Fibroblast of peridontal ligament (primary cell): Measurements from ENCODE around the gene FOXR1.

Source experiments
- DNase-seq: peaks from one replicate; pipeline ENCODE4 v3.0.0-alpha.2; 2010; ENCODE audit errors: extremely low read depth

FOXR1 gene

DNA sequence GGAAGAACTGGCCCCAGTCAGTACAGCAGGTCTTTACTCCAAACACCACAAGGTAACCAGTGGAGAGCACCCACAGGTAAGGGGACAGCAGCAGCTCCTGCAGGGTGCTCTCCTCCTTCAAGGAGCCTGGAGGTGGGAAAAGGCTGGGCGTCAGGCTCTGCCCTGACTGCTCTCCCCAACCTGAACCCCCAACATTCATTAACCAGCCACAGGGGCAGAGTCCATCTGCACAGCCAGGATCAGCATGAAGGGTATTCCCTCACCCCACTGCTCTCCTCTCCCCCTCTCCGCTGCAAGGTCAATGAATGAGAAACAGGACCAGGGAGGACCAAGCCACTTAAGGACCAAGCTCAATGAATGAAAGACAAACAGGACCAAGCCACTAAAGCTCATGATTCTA lies 55.4 kb downstream of the FOXR1 start:
- no peak for DNase-seq

DNA sequence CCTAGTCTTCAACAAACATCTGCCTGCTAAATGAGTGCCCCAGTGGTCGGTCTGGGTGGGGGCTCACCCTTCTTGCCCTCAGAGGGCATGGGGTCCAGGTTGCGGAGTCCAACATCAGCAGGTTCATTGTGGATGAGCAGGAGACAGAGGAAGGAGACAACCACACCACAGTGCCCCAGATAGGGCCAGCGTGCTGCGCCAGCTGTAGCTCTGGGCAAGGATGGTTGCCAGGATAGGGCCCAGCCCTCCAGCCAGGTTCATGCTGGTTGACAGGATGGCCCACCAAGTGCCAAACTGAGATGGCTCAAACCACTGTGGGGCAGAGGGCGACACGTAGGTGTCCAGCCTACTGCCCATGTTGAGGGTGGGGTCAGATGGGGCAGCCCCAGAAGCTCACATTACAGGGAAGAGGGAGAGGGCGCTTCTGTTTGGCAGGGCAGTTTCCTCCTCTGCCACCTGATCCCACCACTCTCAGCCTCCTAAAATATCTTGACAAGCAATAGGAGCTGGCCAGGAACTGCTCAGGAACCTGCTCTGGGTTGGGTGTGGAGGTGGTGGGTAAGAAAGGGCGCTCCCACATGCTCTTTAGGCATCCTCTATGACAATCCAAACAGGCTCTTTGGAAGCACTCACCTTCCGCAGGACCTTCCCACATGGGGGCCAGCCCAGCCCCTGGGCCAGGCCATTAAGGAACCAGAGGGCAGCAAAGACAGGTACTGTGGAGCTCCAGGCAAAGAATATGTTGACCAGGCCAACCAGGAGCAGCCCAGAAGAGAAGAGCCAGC lies 56.2 kb downstream of the FOXR1 start:
- no peak for DNase-seq

DNA sequence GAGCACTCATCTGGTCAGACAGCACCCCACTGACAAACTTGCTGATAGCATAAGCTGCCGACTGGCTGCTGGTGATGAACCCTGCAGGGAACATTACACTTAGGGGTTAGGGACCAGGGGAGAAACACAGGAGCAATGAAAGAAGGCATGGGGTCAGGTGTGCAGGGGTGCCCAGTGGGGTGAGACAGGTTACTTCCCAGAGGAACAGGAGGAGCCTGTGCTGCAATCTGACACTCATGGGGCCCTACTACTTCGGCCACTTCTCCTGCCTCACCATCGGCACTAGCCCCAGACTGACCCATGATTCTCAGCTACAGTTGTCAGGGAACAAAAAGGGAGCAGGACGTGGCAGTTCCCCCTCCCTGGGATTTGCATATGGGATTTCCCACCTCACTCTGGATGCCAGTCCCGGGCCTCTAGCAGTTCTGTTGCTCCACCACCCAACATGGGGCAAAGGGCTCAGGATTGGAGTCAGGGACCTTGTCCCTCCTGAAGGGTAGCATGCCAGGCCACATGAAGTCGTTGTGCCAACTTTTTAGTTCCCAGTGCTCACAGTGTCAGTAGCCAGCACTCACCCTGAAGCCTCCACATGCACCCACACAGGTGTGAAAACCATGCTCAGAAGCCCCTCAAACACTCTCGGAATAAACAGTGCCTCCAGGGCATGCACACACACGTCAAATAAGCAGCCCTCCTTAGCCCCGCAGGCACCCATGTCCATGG lies 56.9 kb downstream of the FOXR1 start:
- no peak for DNase-seq

DNA sequence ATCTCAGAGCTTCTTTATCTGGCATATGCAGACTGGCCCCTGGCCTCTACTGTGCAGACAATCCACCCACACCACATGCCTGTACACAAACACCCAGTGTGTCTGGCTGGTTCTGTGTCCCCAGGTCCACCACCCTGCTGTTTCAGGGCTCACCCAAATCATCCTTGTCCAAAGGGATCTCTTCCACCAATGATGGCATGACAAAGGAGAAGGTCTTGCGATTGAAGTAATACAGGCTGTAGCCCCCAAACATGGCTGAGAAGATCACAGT lies 57.4 kb downstream of the FOXR1 start:
- no peak for DNase-seq

DNA sequence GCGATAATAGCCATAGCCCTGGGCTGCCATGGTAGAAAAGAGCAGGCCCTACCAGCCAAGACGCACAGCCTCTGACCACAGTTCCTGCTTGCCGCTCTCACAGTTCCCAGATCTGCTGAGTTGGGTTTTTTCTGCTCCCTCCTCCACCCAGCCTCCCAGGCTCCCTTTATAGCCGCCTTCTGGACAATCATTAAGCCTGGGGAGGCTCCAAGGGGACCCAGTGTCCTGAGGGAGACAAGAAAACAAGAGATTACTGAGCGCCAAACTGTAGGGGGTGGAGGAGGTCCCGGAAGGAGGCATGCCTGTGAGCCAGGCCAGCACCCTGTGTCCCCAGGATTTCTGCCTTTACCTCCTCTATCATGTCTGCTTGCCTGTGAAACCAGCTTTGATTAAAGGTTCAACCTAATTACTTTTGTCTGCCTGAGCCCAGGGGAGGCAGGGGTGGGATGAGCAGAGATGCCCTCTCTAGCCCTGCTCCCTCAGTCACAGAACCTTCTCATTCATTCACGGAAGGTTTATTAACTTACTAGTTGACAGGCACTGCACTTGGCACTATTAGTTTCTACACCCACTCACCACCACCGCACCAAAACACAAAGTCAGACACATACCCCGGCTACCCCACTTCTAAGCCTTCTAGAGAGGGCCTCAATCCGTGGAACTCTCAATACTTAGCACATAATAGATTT lies 57.9 kb downstream of the FOXR1 start:
- peak; percentile 6 for DNase-seq

DNA sequence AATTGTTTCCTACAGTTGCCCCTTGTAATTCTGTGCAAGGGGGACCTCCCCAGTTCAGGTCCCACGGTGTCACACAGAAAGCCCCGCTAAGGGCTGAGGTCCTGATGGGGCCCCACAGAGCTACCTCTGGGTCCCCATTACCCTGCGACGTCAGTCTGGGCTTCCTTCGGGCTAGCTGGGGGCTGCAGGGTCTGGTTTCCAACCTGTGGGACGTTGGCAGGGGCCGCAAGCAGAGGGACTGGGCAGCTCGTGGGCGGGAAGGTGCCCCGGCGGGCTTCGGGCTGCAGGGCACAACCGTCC lies 58.4 kb downstream of the FOXR1 start:
- no peak for DNase-seq

DNA sequence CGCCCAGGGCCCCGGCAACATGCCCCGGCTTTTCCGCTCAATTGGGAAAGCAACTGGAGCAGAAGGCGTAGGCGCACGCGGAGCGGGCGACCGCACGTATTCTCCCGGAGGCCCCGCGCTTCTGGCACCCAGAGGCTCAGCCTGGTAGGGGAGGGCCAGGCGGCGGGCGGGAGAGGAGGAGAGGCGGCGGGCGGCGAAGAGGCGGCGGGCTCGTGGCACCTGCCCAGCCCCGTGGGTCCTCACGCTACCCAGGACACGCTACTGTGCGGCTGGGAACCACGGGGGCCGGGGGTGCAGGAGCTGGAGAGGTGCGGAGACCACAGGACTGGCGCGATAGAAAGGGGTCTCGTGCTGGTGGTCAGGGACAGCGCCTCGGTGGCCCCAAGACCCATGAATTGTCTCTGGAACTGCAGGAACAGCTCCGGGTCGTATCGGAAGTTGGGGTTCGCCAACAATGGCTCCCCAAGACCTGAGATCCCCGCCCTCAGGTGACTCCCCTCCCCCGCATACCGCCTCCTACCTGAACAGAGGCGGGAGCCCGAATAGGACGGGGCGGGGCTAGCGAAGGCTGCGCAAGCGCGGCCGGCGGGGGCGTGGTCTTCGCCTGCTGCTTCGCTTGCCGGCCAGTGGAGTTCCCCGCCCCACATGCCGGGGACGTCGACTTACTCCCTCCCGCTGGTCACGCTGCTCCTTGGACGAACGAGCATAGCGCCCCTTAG lies 58.9 kb downstream of the FOXR1 start, which contains the start of gene SLC37A4:
SLC37A4 (minus strand) TSS at position 549 of the 719 bp plus-strand sequence.
- DNase-seq: peak; percentile 95
